Hematopoietic multipotent progenitor cell treated with erythropoietin and hydrocortisone succinate and interleukin-3 and kit ligand, for 4 days (in vitro differentiated cells): ENCODE measurements around the gene NCKAP5.

ENCODE experiments used
- DNase-seq: peaks from one replicate; pipeline ENCODE4 v3.0.0-alpha.2; 2015

NCKAP5 gene

DNA sequence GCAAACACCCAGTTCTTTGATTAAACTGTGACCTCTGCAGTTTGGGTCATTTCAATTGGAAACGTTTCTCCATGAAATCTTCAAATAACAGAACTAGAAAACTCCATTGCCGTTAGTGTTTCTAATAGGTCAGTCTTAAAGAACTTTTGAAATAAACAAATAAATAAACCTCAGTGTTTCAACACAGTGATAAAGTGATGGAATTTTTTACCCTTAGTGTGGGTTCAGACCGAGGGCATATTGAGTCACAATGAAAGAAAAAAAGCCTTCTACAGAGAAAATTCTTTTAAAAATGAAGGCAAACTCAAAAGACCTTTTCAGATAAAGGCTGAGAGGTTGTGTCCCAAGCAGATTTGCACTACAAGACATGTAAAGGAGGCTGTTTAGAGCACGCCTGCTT, 149.6 kb downstream of the NCKAP5 start:
- DNase-seq: no peak

DNA sequence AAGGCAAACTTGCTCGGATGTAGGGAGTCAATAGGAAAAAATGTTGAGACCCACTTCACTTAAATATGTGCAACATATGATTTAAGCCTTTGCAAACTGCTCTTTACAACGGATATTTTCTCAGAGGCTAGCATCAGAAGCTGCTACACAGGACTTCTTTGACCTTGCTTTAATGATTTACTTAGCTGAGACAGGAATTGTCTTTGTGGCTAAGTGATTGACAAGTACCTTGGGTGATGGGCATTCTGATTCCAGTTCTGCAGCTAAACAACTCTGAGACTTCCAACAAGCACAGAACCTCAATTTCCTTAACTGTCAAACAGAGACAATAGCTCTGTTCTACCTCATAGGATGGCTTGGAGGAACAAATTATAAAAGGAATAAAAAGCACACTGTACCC, 150.2 kb downstream of the NCKAP5 start:
- DNase-seq: no peak

DNA sequence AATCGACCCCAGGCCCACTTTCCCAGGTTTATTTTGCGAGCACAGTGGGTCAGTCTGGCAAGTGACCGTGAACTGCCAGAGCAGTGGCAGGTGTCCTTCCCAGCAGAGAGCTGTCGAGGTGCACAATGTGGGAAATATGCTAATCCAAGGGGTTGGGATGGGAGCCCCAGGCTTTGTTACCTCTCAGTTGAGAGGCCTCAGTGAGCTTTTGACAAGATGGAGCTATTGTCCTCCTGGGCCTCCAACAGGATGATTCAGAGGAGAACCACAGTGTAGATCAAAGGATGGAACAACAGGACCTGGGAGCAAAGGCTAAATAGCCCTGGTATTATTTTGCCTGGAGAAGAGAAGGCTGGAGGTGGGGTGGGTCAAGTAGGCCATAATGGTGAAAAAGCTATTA, 150.8 kb downstream of the NCKAP5 start:
- DNase-seq: no peak

DNA sequence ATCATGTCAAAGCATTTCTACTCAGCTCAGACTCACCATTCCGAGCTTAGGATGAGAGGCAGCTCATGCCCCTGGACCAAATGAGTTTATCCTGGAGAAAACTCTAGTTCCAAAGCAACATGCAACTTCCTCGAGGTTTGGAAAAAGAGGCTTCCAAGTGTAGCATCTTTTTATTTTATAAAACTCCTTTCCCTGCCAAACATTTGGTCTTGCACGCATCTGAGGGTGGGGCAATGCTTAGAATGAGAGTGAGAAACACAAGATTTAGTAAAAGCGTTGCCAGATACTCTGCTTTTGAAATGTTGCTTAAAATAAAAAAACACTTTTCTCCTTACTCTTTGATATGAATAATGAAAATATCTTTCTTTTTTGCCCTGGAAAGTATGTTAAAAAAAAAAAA, 151.5 kb downstream of the NCKAP5 start:
- no peak for DNase-seq

DNA sequence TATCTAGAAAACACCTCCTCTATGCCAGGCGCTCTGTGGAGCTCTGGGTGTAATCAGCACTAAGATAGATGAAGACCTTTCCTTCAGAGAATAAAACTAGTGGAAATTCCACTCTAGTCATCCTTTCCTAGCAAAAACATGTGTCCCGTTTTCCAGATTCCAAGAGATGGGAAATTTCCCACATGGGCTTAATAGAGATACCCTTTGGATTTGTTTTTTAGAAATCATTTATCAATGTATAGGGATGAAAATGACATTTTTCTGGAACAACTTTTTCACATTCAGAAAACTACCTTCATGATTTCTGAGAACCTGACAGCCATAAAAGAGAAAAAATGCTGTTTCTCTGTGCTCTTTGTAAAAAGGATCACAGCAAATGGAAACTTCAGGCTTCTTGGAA, 152.1 kb downstream of the NCKAP5 start:
- DNase-seq: no peak

DNA sequence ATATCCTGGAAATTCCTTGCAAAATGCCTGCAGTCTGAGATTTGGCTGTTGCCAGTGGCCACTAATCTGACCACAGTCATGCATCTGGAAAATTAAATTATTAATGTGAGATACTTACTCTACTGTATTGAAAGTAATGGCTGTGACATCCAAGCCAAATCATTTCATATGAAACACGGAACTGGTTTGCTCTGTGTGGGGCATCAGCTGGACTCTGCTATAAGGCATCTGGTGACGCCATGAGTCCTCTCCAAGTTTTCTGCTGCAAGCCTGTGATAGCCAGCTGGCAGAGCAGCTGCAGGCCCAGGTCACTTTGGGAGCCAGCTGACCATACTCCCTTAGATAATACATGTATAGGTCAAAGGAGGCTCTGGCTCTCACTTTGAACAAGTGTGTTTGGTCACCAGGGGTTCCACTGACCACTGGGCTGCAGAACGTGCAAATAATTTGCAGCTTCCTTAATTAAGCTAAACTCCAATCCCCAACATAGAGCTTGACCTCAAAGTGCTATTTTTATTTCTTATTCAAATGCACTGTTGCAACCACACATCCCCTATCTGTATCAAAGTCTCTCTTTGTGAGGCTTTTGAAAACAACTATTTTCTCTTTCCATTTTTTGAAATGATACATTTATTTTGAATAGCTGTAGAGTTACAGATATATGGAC, 152.9 kb downstream of the NCKAP5 start:
- DNase-seq: no peak

DNA sequence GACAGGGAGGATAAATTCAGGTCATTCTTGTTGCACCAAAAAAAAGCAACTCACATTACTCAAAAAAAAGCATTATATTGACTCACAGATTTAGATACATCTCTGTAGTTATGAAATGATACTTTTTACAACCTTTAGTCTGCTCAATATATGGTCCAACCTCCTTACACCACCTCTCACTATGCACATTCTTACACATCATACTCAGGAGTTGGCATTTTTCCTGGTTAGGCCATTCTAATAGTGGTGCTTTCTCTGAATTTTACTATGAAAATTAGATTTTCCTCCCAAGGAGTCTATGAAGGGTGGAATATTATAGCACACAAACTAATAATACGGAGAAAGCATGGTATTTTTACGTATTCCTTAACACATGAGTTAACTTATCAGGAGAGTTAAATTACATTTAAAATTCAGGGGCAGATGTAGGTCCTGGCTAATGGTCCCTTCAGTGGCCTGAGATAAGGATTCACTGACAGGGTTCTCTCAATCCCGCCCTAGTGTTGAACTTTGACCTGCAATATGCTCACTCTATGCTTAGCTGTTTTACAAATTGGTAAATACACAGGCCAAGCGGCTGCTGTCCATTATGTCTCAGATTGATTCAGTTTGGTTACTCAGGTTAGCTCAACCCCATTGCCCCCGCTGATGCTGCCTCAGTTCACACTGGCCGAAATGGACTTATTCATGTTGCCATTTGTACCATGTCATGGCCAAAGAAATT, 153.6 kb downstream of the NCKAP5 start:
- no peak for DNase-seq

DNA sequence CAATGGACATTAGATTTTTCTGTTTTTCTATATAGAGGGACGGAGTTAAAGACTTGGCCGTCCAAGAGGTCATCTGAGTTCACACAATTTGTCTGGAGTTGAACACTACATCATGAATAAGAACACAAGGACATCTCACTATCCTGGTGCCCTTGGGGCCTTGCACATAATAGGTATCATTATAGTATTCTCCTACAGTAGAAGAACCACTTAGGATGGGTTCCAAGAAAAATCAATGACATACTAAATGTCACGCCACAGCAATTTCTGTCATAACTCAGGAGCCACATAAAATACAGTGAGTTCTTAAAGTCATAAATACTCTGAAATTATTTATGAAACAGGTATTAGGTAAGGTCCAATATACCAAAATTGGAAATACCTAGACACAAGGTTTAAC, 154.4 kb downstream of the NCKAP5 start:
- no peak for DNase-seq

DNA sequence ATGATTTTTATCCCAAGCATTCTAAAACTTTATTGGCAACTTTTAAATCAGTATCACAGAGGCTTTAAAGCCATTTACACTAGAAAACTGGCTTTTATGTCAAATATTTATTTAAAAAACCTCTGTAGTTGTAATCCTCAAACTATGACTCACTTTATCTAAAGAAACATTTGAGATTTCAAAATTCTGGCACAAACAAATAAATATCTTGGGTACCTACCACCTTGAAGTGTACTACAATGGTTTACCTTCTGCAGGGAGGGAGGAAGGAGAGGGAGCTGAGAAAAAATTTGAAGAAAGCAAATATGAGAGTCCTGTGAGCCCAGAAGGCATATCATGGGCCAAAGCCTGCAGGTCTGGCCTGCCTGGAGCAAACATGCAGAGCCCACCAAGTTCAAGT, 155.6 kb downstream of the NCKAP5 start:
- no peak for DNase-seq

DNA sequence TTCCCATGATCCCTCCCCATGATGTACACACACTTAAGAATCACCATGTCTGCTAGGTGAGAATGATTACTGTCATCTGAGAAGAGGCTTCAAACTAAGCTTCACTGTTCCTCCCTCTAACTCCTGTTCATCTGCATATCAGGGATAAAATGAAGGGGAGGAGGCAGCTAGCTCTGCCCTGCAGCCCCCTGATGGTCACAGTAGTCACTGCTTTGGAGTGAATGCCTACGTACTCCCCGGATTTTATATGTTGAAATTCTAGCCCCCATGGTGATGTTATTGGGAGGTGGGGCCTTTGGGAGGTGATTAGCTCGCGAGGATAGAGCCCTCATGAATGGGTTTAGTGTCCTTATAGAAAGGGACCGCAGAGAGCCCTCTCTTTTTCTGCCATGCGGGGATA, 156.4 kb downstream of the NCKAP5 start:
- no peak for DNase-seq

DNA sequence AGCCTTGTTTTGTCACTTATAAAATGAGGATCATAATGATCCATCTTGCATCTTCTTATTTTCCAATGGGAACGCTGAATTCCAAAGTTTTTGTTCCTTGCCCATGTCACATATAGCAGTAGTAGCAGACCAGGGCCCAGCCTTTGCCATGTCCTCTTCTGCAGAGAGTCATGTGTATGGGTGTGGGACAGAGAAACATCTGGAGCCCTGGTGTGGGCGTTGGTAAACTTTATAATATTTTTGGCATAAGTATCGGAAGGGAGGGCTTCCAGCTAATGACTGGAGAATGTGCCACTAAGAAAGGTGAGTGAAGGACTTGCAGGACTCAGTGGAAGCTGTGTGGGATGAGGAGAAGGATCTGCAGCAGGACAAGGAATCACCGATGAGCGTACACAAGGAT, 157.2 kb downstream of the NCKAP5 start:
- no peak for DNase-seq

DNA sequence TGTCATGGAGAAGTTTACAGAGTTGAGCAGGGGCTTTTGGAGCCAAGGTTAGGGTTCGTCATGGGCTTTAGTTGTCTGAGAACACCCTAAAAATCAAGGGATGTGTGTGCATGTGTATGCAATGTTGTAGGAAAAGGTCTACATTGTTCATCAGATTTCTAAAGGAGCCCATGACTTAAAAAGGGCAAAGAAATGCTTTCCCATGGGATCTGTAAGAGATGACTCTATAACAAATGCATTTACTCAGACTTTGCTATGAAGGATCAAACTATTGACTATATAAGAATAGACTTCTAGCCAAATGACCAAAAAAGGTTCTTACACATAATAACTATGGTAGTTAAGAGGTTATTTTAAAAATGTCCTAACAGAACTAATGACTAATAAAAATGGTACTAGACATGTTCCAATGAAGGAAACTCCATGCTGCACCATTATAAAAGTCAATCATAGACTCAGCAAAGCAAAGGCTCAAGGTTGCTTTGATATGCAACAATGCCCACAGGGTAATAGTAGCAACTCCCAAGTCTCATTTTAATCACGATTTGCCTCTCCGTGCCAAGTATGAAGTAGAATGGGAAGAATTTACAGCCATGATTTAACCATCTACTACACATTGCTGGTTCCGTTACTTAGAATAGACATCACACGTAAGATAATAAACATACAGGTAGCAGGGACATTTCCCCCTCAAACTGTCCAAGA, 158.5 kb downstream of the NCKAP5 start:
- no peak for DNase-seq

DNA sequence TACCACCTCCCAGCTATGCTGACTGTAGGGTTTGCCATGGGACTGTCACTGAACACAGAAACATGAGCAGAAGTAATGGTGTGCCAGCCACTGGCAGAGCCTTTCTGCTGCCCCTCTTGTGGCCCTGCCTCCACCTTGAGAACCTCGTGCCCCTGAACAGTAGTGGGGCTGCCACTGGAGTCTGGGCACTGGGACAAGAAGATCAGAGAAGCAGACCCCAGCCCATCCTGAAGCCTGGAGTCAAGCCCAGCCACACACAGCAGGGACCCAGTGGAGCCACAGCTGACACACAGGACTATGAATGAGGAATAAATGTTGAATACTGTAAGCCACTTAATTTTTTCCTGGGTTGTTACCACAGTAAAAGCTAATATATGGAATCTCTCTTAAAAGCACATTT, 159.6 kb downstream of the NCKAP5 start:
- no peak for DNase-seq

DNA sequence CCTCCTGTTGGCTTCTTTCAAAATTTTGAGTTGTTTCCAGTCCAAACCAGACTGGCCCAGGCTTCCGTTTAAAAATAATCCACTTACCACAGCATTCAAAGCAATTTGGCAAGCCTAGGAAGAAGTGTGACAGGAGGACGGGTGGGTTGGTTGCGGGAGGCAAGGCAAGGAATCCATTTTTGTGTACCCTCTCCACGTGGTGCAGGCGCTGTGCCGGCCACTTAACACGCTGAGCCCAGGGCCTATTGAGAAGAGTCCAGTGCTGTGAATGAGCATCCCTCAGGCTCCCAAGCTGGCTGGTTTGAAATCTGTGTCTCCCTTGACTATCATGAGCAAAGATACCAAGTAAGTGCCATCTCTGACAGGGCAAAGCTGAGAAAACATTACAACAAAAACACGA, 160.9 kb downstream of the NCKAP5 start:
- DNase-seq: no peak

DNA sequence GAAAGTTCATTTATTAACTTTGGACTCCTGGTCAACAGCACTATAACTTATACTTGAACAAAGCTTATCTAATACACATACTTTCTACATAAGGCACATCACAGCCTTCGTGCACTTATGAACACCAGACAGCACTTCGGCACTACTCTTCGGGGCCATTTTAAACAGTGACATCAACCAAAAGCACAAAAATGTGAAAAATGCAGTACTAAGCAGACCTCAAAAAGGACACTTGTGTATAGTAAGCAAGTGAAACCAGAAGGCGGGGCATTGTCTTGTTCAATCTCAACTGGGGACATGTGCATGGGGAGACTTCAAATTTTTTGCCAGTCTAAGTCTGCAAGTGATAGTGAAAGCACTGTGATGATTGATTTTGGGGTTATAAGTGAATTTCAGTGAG, 163.0 kb downstream of the NCKAP5 start:
- DNase-seq: no peak

DNA sequence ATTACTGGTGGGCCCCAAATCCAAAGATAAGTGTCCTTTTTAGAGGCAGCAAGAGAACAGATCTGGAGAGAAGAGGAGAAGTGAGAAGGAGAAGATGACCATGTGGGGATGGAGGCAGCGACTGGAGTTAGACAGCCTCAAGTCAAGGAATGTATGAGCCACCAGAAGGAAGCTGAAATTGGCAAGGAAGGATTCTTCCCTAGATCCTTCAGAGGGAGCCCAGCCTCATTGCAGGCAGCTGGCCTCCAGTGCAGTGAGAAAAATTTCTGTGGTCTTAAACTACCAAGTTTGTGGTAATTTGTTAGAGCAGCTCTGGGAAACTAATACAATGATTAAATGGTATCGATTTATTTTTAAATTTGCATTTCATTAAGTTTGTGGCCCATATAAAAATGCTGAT, 167.9 kb downstream of the NCKAP5 start:
- no peak for DNase-seq

DNA sequence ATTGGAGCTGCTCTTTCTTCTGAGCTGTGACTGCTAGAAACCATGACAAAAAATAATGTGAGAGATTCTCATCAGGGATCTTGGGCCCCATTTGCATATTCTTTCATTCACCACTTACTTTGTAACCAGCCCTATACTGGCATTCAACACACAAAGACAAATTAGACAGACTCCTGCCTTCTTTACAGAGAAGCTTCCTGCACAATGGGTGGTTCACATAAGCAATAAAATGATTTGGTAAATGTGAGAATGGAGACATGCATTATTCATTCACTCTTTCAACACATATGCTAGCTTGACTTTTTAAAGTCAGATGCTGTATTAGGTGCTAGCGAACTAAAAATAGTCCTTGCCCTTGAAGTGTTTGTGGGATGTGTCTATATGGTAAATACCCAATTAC, 174.4 kb downstream of the NCKAP5 start:
- DNase-seq: no peak

DNA sequence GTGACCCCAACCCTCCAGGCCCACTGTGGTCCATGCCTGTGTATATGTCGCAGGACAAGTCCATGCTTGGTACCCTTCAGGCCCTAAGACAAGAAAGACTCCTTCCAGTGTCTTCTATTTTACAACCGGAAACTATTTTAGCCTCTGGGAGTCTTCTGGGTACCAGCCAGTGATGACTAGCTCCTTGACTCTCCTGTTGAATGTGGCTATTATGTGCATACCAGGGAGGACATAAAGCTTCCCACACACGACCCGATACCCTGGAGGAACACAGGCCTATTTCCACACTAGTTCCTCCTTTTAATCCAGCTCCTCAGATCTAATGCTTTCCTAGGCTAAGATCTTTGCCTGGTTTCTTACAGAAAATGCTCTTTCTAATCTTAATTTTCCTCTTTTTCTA, 178.1 kb downstream of the NCKAP5 start:
- no peak for DNase-seq

DNA sequence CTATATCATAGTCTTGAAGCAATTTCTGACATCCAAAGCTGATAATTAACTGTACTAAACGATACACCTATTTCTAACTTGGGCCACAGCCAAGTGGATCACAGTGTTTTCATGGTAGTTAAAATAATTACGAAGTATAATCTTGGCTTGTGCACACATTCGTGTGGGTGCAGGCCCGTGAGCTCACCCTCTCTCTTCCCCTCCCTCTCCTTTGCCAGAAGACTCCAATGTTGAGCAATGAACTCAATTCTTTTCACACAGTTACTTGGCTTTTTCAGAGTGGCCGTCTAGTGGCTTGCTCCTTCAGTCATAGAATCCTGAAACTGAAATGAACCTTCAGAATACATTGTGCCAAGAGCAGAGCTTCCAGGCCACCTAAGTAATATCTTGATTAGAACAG, 178.7 kb downstream of the NCKAP5 start:
- no peak for DNase-seq

DNA sequence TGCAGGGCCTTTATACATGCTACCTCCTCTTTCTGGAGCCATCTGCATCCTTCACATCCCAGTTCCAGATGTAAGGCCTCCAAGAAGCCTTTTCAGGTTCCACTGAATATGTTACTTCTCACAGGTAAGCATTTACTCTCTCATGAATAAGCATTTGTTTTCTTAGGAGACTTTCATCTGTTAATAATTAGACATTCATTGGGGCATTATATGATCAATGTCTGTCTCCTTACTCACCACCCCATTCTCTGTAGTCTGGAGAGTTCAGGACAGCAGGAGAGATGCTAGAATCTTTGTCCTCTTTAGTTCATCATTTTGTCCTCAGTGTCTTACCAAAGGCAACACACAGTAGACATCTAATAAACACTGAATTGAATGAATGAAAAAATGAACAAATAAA, 185.7 kb downstream of the NCKAP5 start:
- no peak for DNase-seq

DNA sequence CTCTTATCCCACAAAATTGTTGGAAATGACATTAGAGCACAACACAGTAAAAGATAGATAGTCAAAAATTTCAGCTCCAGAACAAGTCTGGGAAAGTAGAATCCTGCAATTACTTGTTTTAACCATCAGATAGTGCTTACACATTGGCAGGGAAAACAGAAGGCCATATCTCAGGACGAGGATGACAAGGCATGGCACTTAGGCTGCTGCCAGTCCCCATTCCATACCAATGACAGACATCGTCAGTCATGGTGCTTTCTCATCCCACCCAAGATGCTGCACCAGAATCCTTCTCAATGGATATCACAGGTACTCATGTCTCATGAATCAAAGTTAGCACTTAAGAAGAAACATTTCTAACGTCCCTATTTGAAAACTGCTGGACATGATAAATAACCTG, 187.3 kb downstream of the NCKAP5 start:
- DNase-seq: no peak

DNA sequence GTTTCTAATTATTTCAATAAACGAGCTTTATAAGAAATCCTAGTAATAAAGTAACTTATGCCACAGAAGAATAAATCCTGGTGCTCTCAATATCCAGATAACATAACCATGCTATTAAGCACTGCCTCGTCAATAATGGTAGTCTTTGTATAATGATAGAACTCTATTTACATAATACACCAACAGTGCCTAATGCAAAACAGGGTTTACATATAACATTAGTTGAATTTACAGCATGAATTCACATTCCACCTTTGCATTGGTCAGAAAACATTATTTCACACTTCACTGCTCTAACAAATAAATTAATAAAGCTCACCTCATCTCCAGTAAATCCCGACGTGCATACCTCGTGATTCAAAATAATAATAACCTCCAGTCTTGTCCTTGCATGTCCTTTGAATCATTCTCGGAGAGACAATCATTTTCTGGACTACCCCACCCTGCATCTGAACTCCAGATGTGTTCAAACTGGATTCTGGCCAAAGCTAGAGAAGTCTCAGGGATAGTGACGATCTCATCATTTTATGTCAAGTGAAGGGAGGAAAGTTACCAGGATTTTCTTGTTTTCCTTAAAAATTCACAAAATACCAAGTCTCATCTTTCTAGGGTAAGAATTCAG, 189.2 kb downstream of the NCKAP5 start:
- no peak for DNase-seq

DNA sequence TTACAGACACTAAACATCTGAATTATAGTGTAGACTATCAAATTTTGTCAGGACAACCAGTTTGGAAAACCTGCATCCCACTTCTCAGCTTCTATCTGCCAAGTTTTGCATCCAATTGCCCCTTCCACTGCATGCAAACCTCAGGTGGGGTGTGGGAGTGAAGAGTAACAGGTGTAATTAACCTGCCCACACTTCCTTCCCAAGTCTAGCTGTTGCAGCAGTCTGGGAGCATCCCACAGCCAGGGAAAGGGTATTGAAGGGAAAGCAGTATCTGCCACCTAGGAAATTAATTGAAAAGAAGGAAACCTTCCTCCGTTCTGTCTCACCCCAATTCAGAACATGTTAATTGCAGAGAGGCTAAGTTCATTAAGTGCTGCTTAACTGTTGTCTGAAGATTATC, 189.9 kb downstream of the NCKAP5 start:
- DNase-seq: no peak

DNA sequence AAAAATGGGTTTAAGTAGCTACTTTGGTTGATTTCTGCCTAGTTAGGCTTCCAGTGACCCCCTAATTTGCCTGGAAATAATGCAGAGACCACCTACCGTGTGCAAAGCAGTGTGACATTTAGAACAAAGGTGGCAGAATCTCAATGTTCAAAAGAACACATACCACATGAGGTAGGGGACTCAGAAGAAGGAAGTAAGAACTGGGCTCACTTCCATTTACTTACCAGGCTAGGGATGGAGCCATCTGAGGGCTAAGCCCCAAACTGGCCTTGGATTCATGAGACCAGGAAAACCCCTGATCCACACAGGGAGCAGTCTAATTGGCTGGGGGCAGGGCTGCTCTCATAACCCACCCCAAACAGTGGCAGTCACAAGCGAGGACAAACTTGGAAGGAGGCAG, 190.7 kb downstream of the NCKAP5 start:
- no peak for DNase-seq
